GM19035 (cell line): Measurements from ENCODE around the gene VPS13D.
A peak's percentile ranks its signal among the peaks of the same experiment; 100 is the strongest.
"Not testable (repeated sequence)": the region's sequence is repeated elsewhere in the genome, so short reads cannot be mapped to it uniquely, and the experiment has no call there.

ENCODE experiments used
- ATAC-seq: cut with Tn5 transposase; IDR thresholded peaks from one replicate; pipeline ENCODE4 v1.9.1; 2021; ENCODE audit not compliant: unreplicated experiment

The VPS13D gene

GRCh38 chr1:12196641-12197482 is 33.0 kb upstream of the VPS13D start:
- no peak for ATAC-seq

GRCh38 chr1:12197483-12197880 is 32.3 kb upstream of the VPS13D start:
- no peak for ATAC-seq

GRCh38 chr1:12200208-12200607 is 29.6 kb upstream of the VPS13D start:
- ATAC-seq, result no peak

- no peak for ATAC-seq
These were observed 28.3 kb upstream of the VPS13D start for GRCh38 chr1:12201352-12202189.

- ATAC-seq, result no peak
These were observed 27.7 kb upstream of the VPS13D start for GRCh38 chr1:12202190-12202497.

GRCh38 chr1:12202577-12202976 is 27.3 kb upstream of the VPS13D start:
- ATAC-seq, result no peak

- ATAC-seq, result no peak
These were observed 26.4 kb upstream of the VPS13D start for GRCh38 chr1:12203216-12204007.

GRCh38 chr1:12204140-12204539 is 25.7 kb upstream of the VPS13D start:
- ATAC-seq, result no peak

- no peak for ATAC-seq
These were observed 24.8 kb upstream of the VPS13D start for GRCh38 chr1:12204754-12205658.

- ATAC-seq, result no peak
These were observed 23.6 kb upstream of the VPS13D start for GRCh38 chr1:12206238-12206637.

- no peak for ATAC-seq
These were observed 22.9 kb upstream of the VPS13D start for GRCh38 chr1:12206792-12207424.

- ATAC-seq, result no peak
These were observed 21.6 kb upstream of the VPS13D start for GRCh38 chr1:12208271-12208670.

- ATAC-seq, result peak; percentile 54
These were observed 20.9 kb upstream of the VPS13D start for GRCh38 chr1:12208764-12209494.

GRCh38 chr1:12209495-12209832 is 20.4 kb upstream of the VPS13D start:
- no peak for ATAC-seq

- no peak for ATAC-seq
These were observed 14.5 kb upstream of the VPS13D start for GRCh38 chr1:12215118-12215961.

GRCh38 chr1:12219800-12220199 is 10.0 kb upstream of the VPS13D start:
- ATAC-seq, result no peak

GRCh38 chr1:12220890-12221289 is 8.9 kb upstream of the VPS13D start:
- ATAC-seq, result no peak

GRCh38 chr1:12222700-12223099 is 7.1 kb upstream of the VPS13D start:
- ATAC-seq, result not testable (repeated sequence)
